ACHN (cell line): Measurements from ENCODE around the gene CLN5.

Experiments used
- DNase-seq: peaks from one replicate; pipeline ENCODE4 v3.0.0-alpha.2; 2015
- in situ Hi-C: cut with HindIII; loops from 2 replicates; pipeline ENCODE4 v1.10.0; 2017; ENCODE audit warnings: low sequenced_read_pairs, low pct_ligation_motif_present, low pct_unique_long_range_greater_than_20kb

Gene CLN5

GRCh38 chr13:77042566-77043177, 50.8 kb downstream of the CLN5 start:
- DNase-seq = no peak
- in situ Hi-C loops = no loop called here

- no peak for DNase-seq
- in situ Hi-C loops = no loop called here
Observed at GRCh38 chr13:77047649-77048343, 55.9 kb downstream of the CLN5 start.

- no peak for DNase-seq
- in situ Hi-C loops = no loop called here
Observed at GRCh38 chr13:77048681-77049080, 56.8 kb downstream of the CLN5 start.

GRCh38 chr13:77053192-77053591, 61.3 kb downstream of the CLN5 start:
- in situ Hi-C loops = no loop called here
- DNase-seq = no peak
